Neural cell (in vitro differentiated cells): Measurements from ENCODE around the gene TRERF1. TPM values are rescaled to one million over a fixed set of nuclear protein-coding genes. Genes with fewer than 3 reads are reported as not detected.

Source experiments
- H2AFZ ChIP-seq: fragments of 200-600, 300-800 bp; sonication (generic), shearing (Covaris generic); 2 replicates; pipeline ENCODE4 v1.6.0; 2014; ENCODE audit warnings: low read depth, mild to moderate bottlenecking, antibody characterized with exemption, low read length, moderate library complexity
- H3F3A ChIP-seq: fragments of 200-600 bp; shearing (Covaris generic); 2 replicates; pipeline ENCODE4 v1.6.1; 2016; ENCODE audit warnings: mild to moderate bottlenecking, moderate library complexity, mixed read lengths, antibody characterized with exemption, low read length; ENCODE audit not compliant: insufficient read depth, poor library complexity, severe bottlenecking
- H3K27ac ChIP-seq: fragments of 200-600, 300-800 bp; sonication (generic), shearing (Covaris generic); 2 replicates; pipeline ENCODE4 v1.5.1; 2014; ENCODE audit warnings: mild to moderate bottlenecking, low read length, moderate library complexity
- H3K27me3 ChIP-seq: fragments of 300-800, 200-600 bp; sonication (generic), shearing (Covaris generic); 2 replicates; pipeline ENCODE4 v1.6.0; 2014; ENCODE audit warnings: mild to moderate bottlenecking, low read depth, low read length, moderate library complexity; ENCODE audit not compliant: insufficient read depth
- H3K36me3 ChIP-seq: fragments of 300-800, 200-600 bp; sonication (generic), shearing (Covaris generic); 2 replicates; pipeline ENCODE4 v1.5.1; 2014; ENCODE audit warnings: mild to moderate bottlenecking, antibody characterized with exemption, low read length, moderate library complexity; ENCODE audit not compliant: insufficient read depth
- H3K4me2 ChIP-seq: fragments of 300-800, 200-600 bp; sonication (generic), shearing (Covaris generic); 2 replicates; pipeline ENCODE4 v1.6.0; 2014; ENCODE audit warnings: mild to moderate bottlenecking, low read length
- H3K4me3 ChIP-seq: fragments of 300-800, 200-600 bp; sonication (generic), shearing (Covaris generic); 2 replicates; pipeline ENCODE4 v1.5.1; 2014; ENCODE audit warnings: mild to moderate bottlenecking, low read length, moderate library complexity
- H3K79me2 ChIP-seq: fragments of 200-600 bp; shearing (Covaris generic); replicated peaks from 2 replicates; pipeline ENCODE4 v1.6.0; 2014; ENCODE audit warnings: mild to moderate bottlenecking, low read length, moderate library complexity; ENCODE audit not compliant: insufficient read depth
- H3K9ac ChIP-seq: fragments of 300-800, 200-600 bp; sonication (generic), shearing (Covaris generic); 2 replicates; pipeline ENCODE4 v1.6.1; 2016; ENCODE audit warnings: mild to moderate bottlenecking, low read length, mixed read lengths
- H3K9me2 ChIP-seq: fragments of 200-600 bp; shearing (Covaris generic); 2 replicates; pipeline ENCODE4 v1.6.1; 2016; ENCODE audit warnings: mild to moderate bottlenecking, low read length, mixed read lengths; ENCODE audit not compliant: insufficient read depth
- H3K9me3 ChIP-seq: fragments of 200-600, 300-800 bp; sonication (generic), shearing (Covaris generic); 2 replicates; pipeline ENCODE4 v1.6.1; 2016; ENCODE audit warnings: mild to moderate bottlenecking, mixed run types, low read length, moderate library complexity, mixed read lengths
- H4K20me1 ChIP-seq: fragments of 200-600 bp; shearing (Covaris generic); 2 replicates; pipeline ENCODE4 v1.6.1; 2016; ENCODE audit warnings: mild to moderate bottlenecking, mixed run types; ENCODE audit not compliant: insufficient read depth
- EP300 ChIP-seq: fragments of 450-650 bp; conservative IDR thresholded peaks from 2 replicates; pipeline ENCODE4 v1.6.1; 2014; ENCODE audit warnings: antibody characterized with exemption, mild to moderate bottlenecking, moderate library complexity; ENCODE audit not compliant: poor library complexity, severe bottlenecking
- EZH2 ChIP-seq: fragments of 200-600, 300-800 bp; shearing (Covaris generic), sonication (generic); IDR thresholded peaks from 2 replicates; pipeline ENCODE4 v1.6.1; 2014; ENCODE audit warnings: antibody characterized with exemption, low read length, borderline replicate concordance, mild to moderate bottlenecking; ENCODE audit not compliant: insufficient read depth, poor library complexity, severe bottlenecking
- MXI1 ChIP-seq: fragments of 450-650 bp; conservative IDR thresholded peaks from 2 replicates; pipeline ENCODE4 v1.6.1; 2014; ENCODE audit warnings: antibody characterized with exemption, mild to moderate bottlenecking; ENCODE audit not compliant: poor library complexity, severe bottlenecking
- POLR2AphosphoS5 ChIP-seq: IDR thresholded peaks from 2 replicates; pipeline ENCODE4 v1.6.1; 2012
- RAD21 ChIP-seq: fragments of 450-650 bp; conservative IDR thresholded peaks from 2 replicates; pipeline ENCODE4 v1.6.1; 2014; ENCODE audit warnings: antibody characterized with exemption, mild to moderate bottlenecking, moderate library complexity
- SMC3 ChIP-seq: fragments of 450-650 bp; conservative IDR thresholded peaks from 2 replicates; pipeline ENCODE4 v1.6.1; 2014; ENCODE audit warnings: antibody characterized with exemption, mild to moderate bottlenecking, moderate library complexity; ENCODE audit not compliant: poor library complexity
- TAF1 ChIP-seq: IDR thresholded peaks from 2 replicates; pipeline ENCODE4 v1.6.1; 2012; ENCODE audit warnings: low read depth
- polyA plus RNA-seq: library from polyadenylated mRNA; depleted of rRNA; stranded (reverse); fragments of >200 nt; gene quantifications from 2 replicates; pipeline ENCODE4 v1.2.3, GENCODE V29; 2014
- TF ChIP-seq, protein P1 (sequence below): IDR thresholded peaks from 2 replicates; pipeline ENCODE4 v1.6.1; 2012; ENCODE audit warnings: borderline replicate concordance
- TF ChIP-seq, protein P2 (sequence below): fragments of 450-650 bp; IDR thresholded peaks from 2 replicates; pipeline ENCODE4 v1.5.1; 2014; ENCODE audit warnings: antibody characterized with exemption, mild to moderate bottlenecking, moderate library complexity; ENCODE audit not compliant: poor library complexity, severe bottlenecking

The TRERF1 gene
- polyA plus RNA-seq, 1 donor from 2014 or later = 4.5 TPM

DNA sequence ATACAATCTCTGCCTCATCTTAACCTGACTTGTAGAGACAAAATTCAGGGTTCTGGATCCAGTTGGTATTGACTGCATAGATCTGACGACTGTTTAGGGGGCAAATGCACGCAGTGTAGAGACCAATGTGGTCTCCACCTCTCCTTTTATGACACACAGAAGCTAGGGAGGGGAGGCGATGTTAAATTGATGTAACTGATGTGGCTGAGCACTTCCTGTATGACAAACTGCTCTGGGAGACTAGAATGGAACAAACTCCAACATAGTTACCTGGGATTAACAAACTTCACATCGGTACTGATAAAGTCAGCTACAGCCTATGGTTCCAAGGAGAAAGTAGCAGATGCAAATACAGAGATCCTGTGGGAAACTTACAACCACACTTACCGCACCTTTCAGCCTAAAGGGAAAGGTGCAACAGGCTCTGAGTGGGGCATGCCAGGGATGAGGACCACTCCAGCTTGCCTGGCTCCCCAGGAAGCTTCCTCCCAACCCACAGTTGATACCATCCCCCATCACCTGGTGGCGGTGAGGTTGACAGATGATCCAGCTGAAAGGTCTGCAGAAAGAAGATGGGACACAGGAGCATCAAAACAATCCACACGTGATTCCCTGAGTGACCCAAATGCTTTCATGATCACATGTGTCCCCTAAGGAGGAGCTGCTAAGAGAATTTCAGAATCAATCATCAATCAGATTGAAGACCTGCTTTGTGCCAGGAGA is 173.4 kb downstream of the TRERF1 start:
- H3K36me3 ChIP-seq = no peaks in the 10 kb centered on the region
- no peaks in the 10 kb centered on the region for H3K27me3 ChIP-seq
- TF ChIP-seq, protein P1, sequence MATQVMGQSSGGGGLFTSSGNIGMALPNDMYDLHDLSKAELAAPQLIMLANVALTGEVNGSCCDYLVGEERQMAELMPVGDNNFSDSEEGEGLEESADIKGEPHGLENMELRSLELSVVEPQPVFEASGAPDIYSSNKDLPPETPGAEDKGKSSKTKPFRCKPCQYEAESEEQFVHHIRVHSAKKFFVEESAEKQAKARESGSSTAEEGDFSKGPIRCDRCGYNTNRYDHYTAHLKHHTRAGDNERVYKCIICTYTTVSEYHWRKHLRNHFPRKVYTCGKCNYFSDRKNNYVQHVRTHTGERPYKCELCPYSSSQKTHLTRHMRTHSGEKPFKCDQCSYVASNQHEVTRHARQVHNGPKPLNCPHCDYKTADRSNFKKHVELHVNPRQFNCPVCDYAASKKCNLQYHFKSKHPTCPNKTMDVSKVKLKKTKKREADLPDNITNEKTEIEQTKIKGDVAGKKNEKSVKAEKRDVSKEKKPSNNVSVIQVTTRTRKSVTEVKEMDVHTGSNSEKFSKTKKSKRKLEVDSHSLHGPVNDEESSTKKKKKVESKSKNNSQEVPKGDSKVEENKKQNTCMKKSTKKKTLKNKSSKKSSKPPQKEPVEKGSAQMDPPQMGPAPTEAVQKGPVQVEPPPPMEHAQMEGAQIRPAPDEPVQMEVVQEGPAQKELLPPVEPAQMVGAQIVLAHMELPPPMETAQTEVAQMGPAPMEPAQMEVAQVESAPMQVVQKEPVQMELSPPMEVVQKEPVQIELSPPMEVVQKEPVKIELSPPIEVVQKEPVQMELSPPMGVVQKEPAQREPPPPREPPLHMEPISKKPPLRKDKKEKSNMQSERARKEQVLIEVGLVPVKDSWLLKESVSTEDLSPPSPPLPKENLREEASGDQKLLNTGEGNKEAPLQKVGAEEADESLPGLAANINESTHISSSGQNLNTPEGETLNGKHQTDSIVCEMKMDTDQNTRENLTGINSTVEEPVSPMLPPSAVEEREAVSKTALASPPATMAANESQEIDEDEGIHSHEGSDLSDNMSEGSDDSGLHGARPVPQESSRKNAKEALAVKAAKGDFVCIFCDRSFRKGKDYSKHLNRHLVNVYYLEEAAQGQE = no peak

DNA sequence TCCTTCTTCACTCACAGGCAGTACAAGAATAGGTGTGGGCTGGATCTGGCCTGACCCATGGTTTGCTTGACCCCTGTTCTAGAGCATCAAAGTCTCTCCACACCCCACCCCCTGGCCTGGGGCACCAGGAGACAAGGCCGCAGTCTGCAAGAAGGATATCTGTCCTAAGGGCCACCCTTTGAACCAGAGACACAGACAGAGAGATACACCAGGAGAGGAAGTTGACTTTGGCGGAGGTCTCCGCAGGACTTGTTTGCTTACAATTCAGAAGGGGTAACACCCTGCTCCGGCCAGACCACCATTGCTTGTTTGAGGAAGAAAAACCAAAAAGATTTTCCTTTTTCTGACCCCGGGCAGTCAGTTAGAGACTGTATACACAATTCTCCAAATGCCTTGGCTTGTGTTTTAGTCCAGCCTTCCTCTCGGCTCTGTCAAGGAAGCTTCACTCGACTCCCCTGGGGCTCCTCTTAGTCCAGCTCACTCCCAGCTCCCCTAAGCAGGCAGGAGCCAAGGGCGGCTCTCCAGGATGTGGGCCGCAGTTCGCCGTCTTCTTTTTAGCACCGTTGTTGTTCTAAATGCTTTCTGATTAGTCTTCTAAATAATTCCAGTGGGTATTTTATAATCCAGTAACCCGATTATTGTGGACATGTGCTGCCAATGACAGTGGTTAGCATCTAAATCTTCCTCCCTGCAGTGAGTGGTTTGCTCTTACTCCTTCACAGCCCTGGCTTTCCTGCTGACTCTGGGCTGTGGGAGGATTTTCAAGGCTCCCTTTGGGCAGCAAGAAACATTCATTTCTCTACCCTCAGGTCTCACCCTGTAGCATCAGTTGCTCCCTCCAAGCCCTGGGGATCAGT is 175.5 kb downstream of the TRERF1 start:
- TF ChIP-seq, protein P1 = no peak
- TF ChIP-seq RAD21 (no peak), POLR2AphosphoS5 (no peak), MXI1 (no peak), SMC3 (no peak), EZH2 (no peak), TAF1 (no peak), EP300 (no peak)
- TF ChIP-seq, protein P2, sequence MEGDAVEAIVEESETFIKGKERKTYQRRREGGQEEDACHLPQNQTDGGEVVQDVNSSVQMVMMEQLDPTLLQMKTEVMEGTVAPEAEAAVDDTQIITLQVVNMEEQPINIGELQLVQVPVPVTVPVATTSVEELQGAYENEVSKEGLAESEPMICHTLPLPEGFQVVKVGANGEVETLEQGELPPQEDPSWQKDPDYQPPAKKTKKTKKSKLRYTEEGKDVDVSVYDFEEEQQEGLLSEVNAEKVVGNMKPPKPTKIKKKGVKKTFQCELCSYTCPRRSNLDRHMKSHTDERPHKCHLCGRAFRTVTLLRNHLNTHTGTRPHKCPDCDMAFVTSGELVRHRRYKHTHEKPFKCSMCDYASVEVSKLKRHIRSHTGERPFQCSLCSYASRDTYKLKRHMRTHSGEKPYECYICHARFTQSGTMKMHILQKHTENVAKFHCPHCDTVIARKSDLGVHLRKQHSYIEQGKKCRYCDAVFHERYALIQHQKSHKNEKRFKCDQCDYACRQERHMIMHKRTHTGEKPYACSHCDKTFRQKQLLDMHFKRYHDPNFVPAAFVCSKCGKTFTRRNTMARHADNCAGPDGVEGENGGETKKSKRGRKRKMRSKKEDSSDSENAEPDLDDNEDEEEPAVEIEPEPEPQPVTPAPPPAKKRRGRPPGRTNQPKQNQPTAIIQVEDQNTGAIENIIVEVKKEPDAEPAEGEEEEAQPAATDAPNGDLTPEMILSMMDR = no peak
- H3K9ac ChIP-seq = no peak overlapping the region
- H3K4me2 ChIP-seq = no peak overlapping the region
- no peaks in the 10 kb centered on the region for H3K36me3 ChIP-seq
- no peaks in the 10 kb centered on the region for H3K9me2 ChIP-seq
- H3K79me2 ChIP-seq = no peaks in the 10 kb centered on the region
- H4K20me1 ChIP-seq = no peaks in the 10 kb centered on the region
- H3K27me3 ChIP-seq = no peaks in the 10 kb centered on the region
- H3F3A ChIP-seq = no peaks in the 10 kb centered on the region
- H3K9me3 ChIP-seq = no peaks in the 10 kb centered on the region
- H3K27ac ChIP-seq = no peak overlapping the region
- no peak overlapping the region for H2AFZ ChIP-seq
- no peak overlapping the region for H3K4me3 ChIP-seq

More for the DNA sequence above, 173.4 kb downstream of the TRERF1 start:
- H3K4me2 ChIP-seq = no peak overlapping the region
- no peaks in the 10 kb centered on the region for H4K20me1 ChIP-seq
- no peak overlapping the region for H3K4me3 ChIP-seq
- no peaks in the 10 kb centered on the region for H3K9me3 ChIP-seq
- H3K9me2 ChIP-seq = no peaks in the 10 kb centered on the region
- no peaks in the 10 kb centered on the region for H3F3A ChIP-seq
- no peak overlapping the region for H2AFZ ChIP-seq
- no peak overlapping the region for H3K27ac ChIP-seq
- H3K79me2 ChIP-seq = no peaks in the 10 kb centered on the region
- no peak overlapping the region for H3K9ac ChIP-seq
